Gastrocnemius medialis (tissue), 4 donors: ENCODE measurements around the gene TENT5C.

Experiments used
- POLR2A ChIP-seq, 2 donors: fragments of 450-650 bp; IDR thresholded peaks; one replicate each; pipeline ENCODE4 v1.6.1; 2017; ENCODE audit warnings: antibody characterized with exemption in 2 of 2, mild to moderate bottlenecking in 2 of 2, moderate library complexity in 2 of 2
- TF ChIP-seq, protein P1 (sequence below), 5 experiments: fragments of 450-650 bp in 3 of 5; fragments of 200-600 bp in 2 of 5; sonication (generic) in 2 of 5; IDR thresholded peaks in 4 of 5; conservative IDR thresholded peaks in 1 of 5; 1 replicate in 4 of 5; 2 replicates in 1 of 5; pipeline ENCODE4 v1.5.1; 2016 to 2019; ENCODE audit warnings: antibody characterized with exemption in 5 of 5, mild to moderate bottlenecking in 3 of 5, moderate library complexity in 3 of 5

DNA sequence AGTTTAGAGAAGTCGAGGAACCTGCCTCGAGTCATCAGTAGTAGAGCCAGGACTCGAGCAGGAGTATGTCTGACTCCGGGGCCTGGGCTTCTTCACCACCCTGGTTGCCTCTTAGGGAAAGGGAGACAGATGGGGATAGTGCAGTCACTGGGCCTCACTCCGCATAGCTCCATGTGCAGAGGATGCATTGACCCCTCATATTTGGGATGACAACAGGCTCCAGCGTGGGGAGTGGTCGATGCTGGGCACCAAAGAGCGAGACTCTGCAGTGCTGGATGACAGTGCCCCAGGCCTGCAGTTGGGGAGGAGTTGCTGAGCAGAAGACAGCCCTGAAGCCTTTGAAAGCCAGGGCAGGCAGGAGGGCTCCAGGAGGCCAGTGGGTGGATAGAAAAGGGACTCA is 20.8 kb upstream of the TENT5C start:
- TF ChIP-seq, protein P1, sequence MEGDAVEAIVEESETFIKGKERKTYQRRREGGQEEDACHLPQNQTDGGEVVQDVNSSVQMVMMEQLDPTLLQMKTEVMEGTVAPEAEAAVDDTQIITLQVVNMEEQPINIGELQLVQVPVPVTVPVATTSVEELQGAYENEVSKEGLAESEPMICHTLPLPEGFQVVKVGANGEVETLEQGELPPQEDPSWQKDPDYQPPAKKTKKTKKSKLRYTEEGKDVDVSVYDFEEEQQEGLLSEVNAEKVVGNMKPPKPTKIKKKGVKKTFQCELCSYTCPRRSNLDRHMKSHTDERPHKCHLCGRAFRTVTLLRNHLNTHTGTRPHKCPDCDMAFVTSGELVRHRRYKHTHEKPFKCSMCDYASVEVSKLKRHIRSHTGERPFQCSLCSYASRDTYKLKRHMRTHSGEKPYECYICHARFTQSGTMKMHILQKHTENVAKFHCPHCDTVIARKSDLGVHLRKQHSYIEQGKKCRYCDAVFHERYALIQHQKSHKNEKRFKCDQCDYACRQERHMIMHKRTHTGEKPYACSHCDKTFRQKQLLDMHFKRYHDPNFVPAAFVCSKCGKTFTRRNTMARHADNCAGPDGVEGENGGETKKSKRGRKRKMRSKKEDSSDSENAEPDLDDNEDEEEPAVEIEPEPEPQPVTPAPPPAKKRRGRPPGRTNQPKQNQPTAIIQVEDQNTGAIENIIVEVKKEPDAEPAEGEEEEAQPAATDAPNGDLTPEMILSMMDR (IDR thresholded peaks at IDR 0.05 in 4 of 5, conservative IDR thresholded peaks at IDR 0.05 in 1 of 5), result no peak
- TF ChIP-seq POLR2A (IDR thresholded peaks at IDR 0.05), result no peak
